Measurements from ENCODE around the gene STPG2.

Gene STPG2

DNA sequence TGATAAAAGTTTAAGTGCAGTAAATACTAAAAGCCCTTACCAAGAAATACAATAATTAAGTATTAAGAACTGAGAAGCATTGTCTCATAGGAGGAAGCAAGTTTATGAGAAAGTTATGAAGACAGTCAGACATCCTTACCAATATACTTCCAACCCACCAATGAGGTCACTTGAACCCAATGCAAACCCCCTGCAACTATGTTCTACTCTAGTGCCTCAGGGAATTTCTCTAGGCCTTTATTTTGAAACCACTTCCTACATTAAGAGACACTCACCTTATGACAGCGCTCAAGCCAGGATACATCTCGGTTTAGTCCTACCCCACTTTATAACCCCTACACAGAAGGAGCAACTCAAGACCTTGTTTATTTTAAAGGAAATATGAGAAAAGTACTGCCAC, 61.3 kb downstream of the STPG2 start:
- Histone ChIP-seq H3K4me2 (ENCODE audit: low read length) (no peak overlapping the region), H3K9me2 (ENCODE audit: low read depth, low read length) (no peaks in the 10 kb centered on the region), H3K27me3 (ENCODE audit: insufficient read depth, low read length) (no peaks in the 10 kb centered on the region), H3K4me3 (ENCODE audit: low read depth, low read length, poor library complexity, severe bottlenecking) (no peak overlapping the region), H2AFZ (ENCODE audit: low read length) (no peak overlapping the region), H3K9ac (ENCODE audit: low read length) (no peak overlapping the region), H3K27ac (ENCODE audit: low read depth, low read length, poor library complexity, severe bottlenecking) (no peak overlapping the region), H3K4me1 (ENCODE audit: insufficient read depth, low read length, severe bottlenecking) (no peaks in the 10 kb centered on the region), H3K9me3 (ENCODE audit: low read length) (no peaks in the 10 kb centered on the region), H3K36me3 (ENCODE audit: insufficient read depth, low read length) (no peaks in the 10 kb centered on the region), H3F3A (ENCODE audit: insufficient read depth, low read length) (no peaks in the 10 kb centered on the region), H4K20me1 (ENCODE audit: insufficient read depth, low read length) (no peaks in the 10 kb centered on the region), H3K79me2 (ENCODE audit: insufficient read depth, low read length) (no peaks in the 10 kb centered on the region)
- TF ChIP-seq, protein P1, sequence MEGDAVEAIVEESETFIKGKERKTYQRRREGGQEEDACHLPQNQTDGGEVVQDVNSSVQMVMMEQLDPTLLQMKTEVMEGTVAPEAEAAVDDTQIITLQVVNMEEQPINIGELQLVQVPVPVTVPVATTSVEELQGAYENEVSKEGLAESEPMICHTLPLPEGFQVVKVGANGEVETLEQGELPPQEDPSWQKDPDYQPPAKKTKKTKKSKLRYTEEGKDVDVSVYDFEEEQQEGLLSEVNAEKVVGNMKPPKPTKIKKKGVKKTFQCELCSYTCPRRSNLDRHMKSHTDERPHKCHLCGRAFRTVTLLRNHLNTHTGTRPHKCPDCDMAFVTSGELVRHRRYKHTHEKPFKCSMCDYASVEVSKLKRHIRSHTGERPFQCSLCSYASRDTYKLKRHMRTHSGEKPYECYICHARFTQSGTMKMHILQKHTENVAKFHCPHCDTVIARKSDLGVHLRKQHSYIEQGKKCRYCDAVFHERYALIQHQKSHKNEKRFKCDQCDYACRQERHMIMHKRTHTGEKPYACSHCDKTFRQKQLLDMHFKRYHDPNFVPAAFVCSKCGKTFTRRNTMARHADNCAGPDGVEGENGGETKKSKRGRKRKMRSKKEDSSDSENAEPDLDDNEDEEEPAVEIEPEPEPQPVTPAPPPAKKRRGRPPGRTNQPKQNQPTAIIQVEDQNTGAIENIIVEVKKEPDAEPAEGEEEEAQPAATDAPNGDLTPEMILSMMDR (IDR thresholded peaks at IDR 0.05; ENCODE audit: low read length) = no peak
- TF ChIP-seq EZH2 (IDR thresholded peaks at IDR 0.05; ENCODE audit: borderline replicate concordance, low read length) = no peak

DNA sequence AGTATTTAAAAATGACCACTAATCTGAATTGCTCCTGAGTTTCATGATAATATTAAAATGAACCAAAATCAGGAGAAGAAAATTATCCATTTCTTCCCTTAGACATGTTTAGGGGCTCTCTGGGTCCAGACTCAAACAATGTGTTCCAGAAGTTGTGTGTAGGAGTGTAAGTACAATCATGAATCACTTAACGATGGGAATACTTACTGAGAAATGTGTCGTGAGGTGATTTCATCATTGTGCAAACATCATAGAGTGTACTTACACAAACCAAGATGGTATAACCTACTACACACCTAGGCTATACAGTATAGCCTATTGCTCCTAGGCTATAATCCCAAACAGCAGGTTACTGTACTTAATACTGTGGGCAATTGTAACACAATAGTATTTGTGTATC, 74.8 kb downstream of the STPG2 start:
- no peaks in the 10 kb centered on the region for H3F3A ChIP-seq (ENCODE audit: insufficient read depth, low read length)
- no peak overlapping the region for H3K9ac ChIP-seq (ENCODE audit: low read length)
- no peaks in the 10 kb centered on the region for H3K9me3 ChIP-seq (ENCODE audit: low read length)
- no peak overlapping the region for H3K27ac ChIP-seq (ENCODE audit: low read depth, low read length, poor library complexity, severe bottlenecking)
- H3K4me1 ChIP-seq (ENCODE audit: insufficient read depth, low read length, severe bottlenecking) = no peaks in the 10 kb centered on the region
- H3K79me2 ChIP-seq (ENCODE audit: insufficient read depth, low read length) = no peaks in the 10 kb centered on the region
- no peaks in the 10 kb centered on the region for H3K36me3 ChIP-seq (ENCODE audit: insufficient read depth, low read length)
- TF ChIP-seq, protein P1 (IDR thresholded peaks at IDR 0.05; ENCODE audit: low read length) = no peak
- TF ChIP-seq EZH2 (IDR thresholded peaks at IDR 0.05; ENCODE audit: borderline replicate concordance, low read length) = no peak
- H3K4me2 ChIP-seq (ENCODE audit: low read length) = no peak overlapping the region
- no peaks in the 10 kb centered on the region for H3K9me2 ChIP-seq (ENCODE audit: low read depth, low read length)
- H2AFZ ChIP-seq (ENCODE audit: low read length) = no peak overlapping the region
- H3K27me3 ChIP-seq (ENCODE audit: insufficient read depth, low read length) = no peaks in the 10 kb centered on the region
- no peak overlapping the region for H3K4me3 ChIP-seq (ENCODE audit: low read depth, low read length, poor library complexity, severe bottlenecking)
- no peaks in the 10 kb centered on the region for H4K20me1 ChIP-seq (ENCODE audit: insufficient read depth, low read length)

DNA sequence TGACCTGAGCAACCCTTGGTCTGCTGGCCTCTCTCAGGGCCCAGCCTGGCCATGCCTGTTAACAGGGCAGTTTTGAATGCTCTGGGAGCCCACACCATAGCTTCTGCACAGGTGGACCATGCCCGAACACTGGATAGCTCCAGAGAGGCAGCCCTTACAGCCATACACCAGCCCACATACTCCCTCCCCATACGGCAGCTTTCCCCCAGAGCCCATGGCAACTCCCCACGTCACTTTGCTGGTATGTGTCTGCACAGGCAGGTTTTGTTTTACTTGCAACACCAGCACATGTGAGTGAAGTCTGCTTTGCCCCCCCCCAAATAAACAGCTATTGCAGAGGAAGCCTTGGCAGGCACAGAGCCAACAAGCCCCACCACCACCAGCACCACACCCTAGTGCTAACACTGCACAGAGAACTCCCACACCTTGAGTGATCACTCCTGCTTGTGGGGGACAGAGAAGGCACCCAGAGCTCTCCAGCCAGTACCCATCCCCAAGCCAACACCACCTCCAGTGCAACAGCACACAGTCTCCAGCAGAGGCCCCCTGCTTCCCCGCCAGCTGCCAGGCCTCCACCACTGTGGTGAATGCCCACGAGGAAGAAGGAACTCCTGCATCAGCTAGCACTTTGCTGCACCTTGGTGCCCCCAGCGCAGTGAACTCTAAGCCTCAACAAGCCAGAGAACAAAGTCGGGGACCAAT, 87.3 kb downstream of the STPG2 start:
- Histone ChIP-seq H3F3A (ENCODE audit: insufficient read depth, low read length) (no peaks in the 10 kb centered on the region), H2AFZ (ENCODE audit: low read length) (no peak overlapping the region), H3K4me3 (ENCODE audit: low read depth, low read length, poor library complexity, severe bottlenecking) (no peak overlapping the region), H3K4me2 (ENCODE audit: low read length) (no peak overlapping the region), H3K9me2 (ENCODE audit: low read depth, low read length) (no peaks in the 10 kb centered on the region), H3K36me3 (ENCODE audit: insufficient read depth, low read length) (no peaks in the 10 kb centered on the region), H3K27me3 (ENCODE audit: insufficient read depth, low read length) (no peaks in the 10 kb centered on the region), H4K20me1 (ENCODE audit: insufficient read depth, low read length) (no peaks in the 10 kb centered on the region), H3K9me3 (ENCODE audit: low read length) (no peaks in the 10 kb centered on the region), H3K79me2 (ENCODE audit: insufficient read depth, low read length) (no peaks in the 10 kb centered on the region), H3K27ac (ENCODE audit: low read depth, low read length, poor library complexity, severe bottlenecking) (no peak overlapping the region), H3K4me1 (ENCODE audit: insufficient read depth, low read length, severe bottlenecking) (no peaks in the 10 kb centered on the region), H3K9ac (ENCODE audit: low read length) (no peak overlapping the region)
- TF ChIP-seq, protein P1 (IDR thresholded peaks at IDR 0.05; ENCODE audit: low read length) = peak; percentile 18; the same call in 1 of the 2 replicates
- no peak for TF ChIP-seq EZH2 (IDR thresholded peaks at IDR 0.05; ENCODE audit: borderline replicate concordance, low read length)
